HEK293T (cell line): Measurements from ENCODE around the gene ADAMTS12.

Source experiments
- CTCF ChIA-PET: fragments of 350-600 bp; formaldehyde crosslinking; extraction: SDS; loops from one replicate; lab custom pipeline; 2021; ENCODE audit warnings: antibody characterized with exemption, inconsistent platforms; lab: Yijun Ruan, JAX
- POLR2A ChIA-PET: fragments of 350-600 bp; formaldehyde crosslinking; extraction: SDS; loops from one replicate; lab custom pipeline; 2020; ENCODE audit warnings: antibody characterized with exemption, inconsistent platforms; lab: Yijun Ruan, JAX
- DNase-seq: peaks from one replicate; pipeline ENCODE4 v3.0.0; 2012; ENCODE audit warnings: mixed read lengths; ENCODE audit errors: extremely low spot score
- ARNT ChIP-seq: fragments of 450-650 bp; IDR thresholded peaks from 2 replicates; pipeline ENCODE4 v1.6.1; 2017; ENCODE audit warnings: mild to moderate bottlenecking
- BHLHE40 ChIP-seq: fragments of 450-650 bp; IDR thresholded peaks from 2 replicates; pipeline ENCODE4 v1.6.1; 2016; ENCODE audit warnings: mild to moderate bottlenecking, moderate library complexity, borderline replicate concordance
- CTBP1 ChIP-seq: fragments of 450-650 bp; IDR thresholded peaks from 2 replicates; pipeline ENCODE4 v1.6.1; 2016; ENCODE audit warnings: borderline replicate concordance
- ELF4 ChIP-seq: fragments of 450-650 bp; IDR thresholded peaks from 2 replicates; pipeline ENCODE4 v1.6.1; 2017; ENCODE audit warnings: antibody characterized with exemption
- FOXA1 ChIP-seq: fragments of 450-650 bp; IDR thresholded peaks from 2 replicates; pipeline ENCODE4 v1.6.1; 2016; ENCODE audit warnings: mild to moderate bottlenecking
- FOXK2 ChIP-seq: fragments of 450-650 bp; IDR thresholded peaks from 2 replicates; pipeline ENCODE4 v1.6.1; 2016; ENCODE audit warnings: mild to moderate bottlenecking
- FOXM1 ChIP-seq: fragments of 450-650 bp; IDR thresholded peaks from 2 replicates; pipeline ENCODE4 v1.6.1; 2017; ENCODE audit warnings: mild to moderate bottlenecking, borderline replicate concordance
- HDGF ChIP-seq: fragments of 450-650 bp; IDR thresholded peaks from 2 replicates; pipeline ENCODE4 v1.6.1; 2017; ENCODE audit warnings: antibody characterized with exemption, borderline replicate concordance
- L3MBTL2 ChIP-seq: fragments of 450-650 bp; conservative IDR thresholded peaks from 2 replicates; pipeline ENCODE4 v1.6.1; 2016; ENCODE audit warnings: mild to moderate bottlenecking
- LEF1 ChIP-seq: fragments of 450-650 bp; IDR thresholded peaks from 2 replicates; pipeline ENCODE4 v1.6.1; 2017; ENCODE audit warnings: mild to moderate bottlenecking, borderline replicate concordance
- NFRKB ChIP-seq: fragments of 450-650 bp; IDR thresholded peaks from 2 replicates; pipeline ENCODE4 v1.6.1; 2016; ENCODE audit warnings: mild to moderate bottlenecking, moderate library complexity
- PKNOX1 ChIP-seq: fragments of 450-650 bp; IDR thresholded peaks from 2 replicates; pipeline ENCODE4 v1.6.1; 2016
- SP1 ChIP-seq: fragments of 450-650 bp; IDR thresholded peaks from 2 replicates; pipeline ENCODE4 v1.6.1; 2017
- SUZ12 ChIP-seq: fragments of 450-650 bp; IDR thresholded peaks from 2 replicates; pipeline ENCODE4 v1.6.1; 2016; ENCODE audit warnings: mild to moderate bottlenecking
- TARDBP ChIP-seq: fragments of 450-650 bp; IDR thresholded peaks from 2 replicates; pipeline ENCODE4 v1.6.1; 2016
- ZNF384 ChIP-seq: fragments of 450-650 bp; IDR thresholded peaks from 2 replicates; pipeline ENCODE4 v1.6.1; 2016

Gene ADAMTS12

GRCh38 chr5:33890131-33891032 lies 1.4 kb downstream of the ADAMTS12 start:
- peak; percentile 25 for DNase-seq
- POLR2A ChIA-PET: no interaction called here
- CTCF ChIA-PET: no interaction called here

GRCh38 chr5:33888587-33888986 lies 3.2 kb downstream of the ADAMTS12 start:
- TF ChIP-seq FOXA1 (no peak), FOXM1 (no peak), SUZ12 (no peak), TARDBP (no peak)
- no peak for DNase-seq
- CTCF ChIA-PET: no interaction called here
- POLR2A ChIA-PET: no interaction called here

More at GRCh38 chr5:33890131-33891032, 1.4 kb downstream of the ADAMTS12 start:
- TF ChIP-seq CTBP1: no peak
- no peak for TF ChIP-seq TARDBP
- no peak for TF ChIP-seq L3MBTL2
- TF ChIP-seq ARNT: no peak
- TF ChIP-seq SUZ12: no peak
- TF ChIP-seq HDGF: no peak
- TF ChIP-seq FOXK2: no peak
- no peak for TF ChIP-seq ELF4
- no peak for TF ChIP-seq SP1

GRCh38 chr5:33887268-33887667 lies 4.5 kb downstream of the ADAMTS12 start:
- no peak for TF ChIP-seq CTBP1
- TF ChIP-seq HDGF: no peak
- TF ChIP-seq ELF4: no peak
- no peak for TF ChIP-seq NFRKB
- no peak for TF ChIP-seq LEF1
- TF ChIP-seq SP1: no peak
- TF ChIP-seq L3MBTL2: no peak
- no peak for TF ChIP-seq ARNT
- TF ChIP-seq ZNF384: no peak
- TF ChIP-seq PKNOX1: no peak
- no peak for TF ChIP-seq BHLHE40
- no peak for TF ChIP-seq SUZ12
- ChIA-PET CTCF (no interaction called here), POLR2A (no interaction called here)
- no peak for DNase-seq

GRCh38 chr5:33886283-33886682 lies 5.5 kb downstream of the ADAMTS12 start:
- POLR2A ChIA-PET: no interaction called here
- CTCF ChIA-PET: no interaction called here
- no peak for TF ChIP-seq FOXA1
- no peak for TF ChIP-seq PKNOX1
- no peak for TF ChIP-seq SP1
- no peak for TF ChIP-seq NFRKB
- TF ChIP-seq TARDBP: no peak
- no peak for TF ChIP-seq SUZ12
- TF ChIP-seq ARNT: no peak
- no peak for TF ChIP-seq L3MBTL2
- TF ChIP-seq FOXK2: no peak
- TF ChIP-seq HDGF: no peak
- TF ChIP-seq BHLHE40: no peak
- no peak for TF ChIP-seq FOXM1
- no peak for TF ChIP-seq CTBP1
- no peak for TF ChIP-seq ELF4
- no peak for TF ChIP-seq ZNF384
- DNase-seq: no peak

- CTCF ChIA-PET: no interaction called here
- POLR2A ChIA-PET: no interaction called here
Measured at GRCh38 chr5:33885679-33886078, 6.1 kb downstream of the ADAMTS12 start.

GRCh38 chr5:33883482-33883881 lies 8.3 kb downstream of the ADAMTS12 start:
- POLR2A ChIA-PET: interaction anchor here (1.1 kb wide), 1 partner anchor 12 kb away, joined by 4 read pairs; no protein-coding TSS in a partner anchor

More at GRCh38 chr5:33885679-33886078, 6.1 kb downstream of the ADAMTS12 start:
- no peak for TF ChIP-seq HDGF
- TF ChIP-seq BHLHE40: no peak
- TF ChIP-seq LEF1: no peak
- no peak for TF ChIP-seq L3MBTL2
- TF ChIP-seq CTBP1: no peak
- no peak for TF ChIP-seq NFRKB
- no peak for TF ChIP-seq TARDBP
- DNase-seq: no peak

More at GRCh38 chr5:33883482-33883881, 8.3 kb downstream of the ADAMTS12 start:
- no peak for DNase-seq
- no peak for TF ChIP-seq SUZ12
- no peak for TF ChIP-seq CTBP1
- TF ChIP-seq ARNT: no peak
- no peak for TF ChIP-seq HDGF
- no peak for TF ChIP-seq FOXM1
- no peak for TF ChIP-seq FOXA1
- TF ChIP-seq SP1: no peak
- no peak for TF ChIP-seq L3MBTL2
- no peak for TF ChIP-seq TARDBP
- TF ChIP-seq LEF1: no peak
- no peak for TF ChIP-seq BHLHE40
- TF ChIP-seq PKNOX1: no peak
- CTCF ChIA-PET: interaction anchor here (0.7 kb wide), 1 partner anchor 528 kb away, joined by 3 read pairs; no protein-coding TSS in a partner anchor
